NOMO-1 treated with DMSO at 0.1 percent for 48 hours (cell line): Measurements from ENCODE around the gene PRPF6.

Source experiments
- DNase-seq: peaks from one replicate; lab custom pipeline; 2025; ENCODE audit not compliant: unreplicated experiment; lab: John Stamatoyannopoulos, UW

The PRPF6 gene

DNA sequence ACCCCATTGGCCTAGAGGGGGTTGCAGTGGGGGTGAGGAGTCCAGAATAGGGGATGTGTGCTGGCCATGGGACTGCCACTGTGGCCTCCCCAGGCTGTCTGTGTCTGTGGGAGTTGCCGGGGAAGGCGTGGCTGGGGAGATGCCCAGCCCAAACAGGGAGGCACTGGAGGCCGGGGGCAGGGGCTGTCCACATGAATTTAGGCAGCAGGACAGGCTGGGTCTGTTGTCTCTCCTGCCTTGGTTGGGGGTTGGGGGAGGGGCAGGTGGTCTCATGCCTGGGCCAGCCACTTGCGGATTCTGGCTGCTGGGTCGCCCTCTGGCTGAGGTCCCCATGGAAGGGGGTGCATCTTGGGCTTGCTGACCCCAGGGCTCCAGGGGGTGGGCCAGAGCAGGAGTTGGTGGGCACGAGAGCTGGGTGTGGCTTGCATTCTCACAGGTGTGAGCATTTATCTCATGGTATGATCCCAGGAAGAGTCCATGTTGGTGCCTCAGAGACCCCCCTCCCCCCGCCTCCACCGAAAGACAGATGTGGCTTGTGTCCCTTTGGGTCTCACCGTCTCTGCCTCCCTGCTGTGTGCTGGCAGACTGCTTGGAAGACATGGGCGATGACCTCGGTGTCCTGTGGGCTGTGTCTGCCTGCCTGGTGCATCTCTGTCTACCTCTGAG, 64.5 kb downstream of the PRPF6 start:
- no peak for DNase-seq

GRCh38 chr20:64047046-64047389, 66.1 kb downstream of the PRPF6 start:
- DNase-seq = no peak

DNA sequence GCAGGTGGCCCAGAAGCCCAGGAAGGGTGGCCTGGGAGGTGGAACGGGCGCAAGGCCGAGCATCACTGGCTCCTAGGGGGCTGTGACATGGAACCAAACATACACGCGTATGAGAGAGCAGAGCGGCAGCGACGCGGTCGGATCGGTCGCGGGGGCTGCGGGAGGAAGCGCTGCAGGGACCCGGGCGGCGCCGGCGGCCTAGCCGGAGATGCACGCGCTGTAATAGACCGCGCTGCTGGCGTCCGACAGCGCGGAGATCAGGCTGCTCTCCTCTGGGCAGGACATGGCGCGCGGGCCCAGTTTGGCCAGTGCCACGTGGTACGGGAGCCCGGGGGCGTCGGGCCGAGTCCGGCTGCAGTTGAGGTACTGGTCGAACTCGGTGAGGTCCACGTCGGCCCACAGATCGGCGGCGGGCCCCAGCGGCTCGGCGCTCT, 67.1 kb downstream of the PRPF6 start:
- no peak for DNase-seq

DNA sequence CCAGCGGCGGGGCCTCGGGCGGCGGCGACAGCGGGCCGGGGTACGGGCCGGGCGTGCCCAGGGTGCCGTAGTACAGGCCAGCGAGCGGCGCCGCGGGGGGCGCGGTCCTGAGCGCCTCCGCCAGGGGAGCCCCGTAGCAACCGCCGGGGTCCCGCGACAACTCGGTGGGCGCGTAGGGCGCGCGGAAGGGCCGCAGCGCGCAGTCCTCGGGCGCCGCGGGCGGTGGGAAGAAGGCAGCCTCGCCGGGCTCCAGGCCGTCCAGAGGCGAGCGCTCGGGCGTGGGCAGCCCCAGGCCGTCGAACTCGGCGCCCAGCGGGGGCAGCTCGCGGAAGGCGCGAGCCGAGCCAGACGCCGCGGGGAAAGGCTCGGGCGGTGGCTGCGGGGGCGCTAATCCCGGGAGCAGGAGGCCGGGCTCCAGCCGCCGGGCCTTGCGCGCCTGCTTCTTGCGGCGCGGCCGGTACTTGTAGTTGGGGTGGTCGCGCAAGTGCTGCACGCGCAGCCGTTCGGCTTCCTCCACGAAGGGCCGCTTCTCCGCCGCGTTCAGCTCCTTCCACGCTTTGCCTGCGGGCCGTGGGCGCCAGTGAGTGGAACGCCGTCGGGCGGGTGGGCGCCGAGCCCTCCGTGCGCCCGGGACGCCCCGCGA, 67.6 kb downstream of the PRPF6 start:
- no peak for DNase-seq

DNA sequence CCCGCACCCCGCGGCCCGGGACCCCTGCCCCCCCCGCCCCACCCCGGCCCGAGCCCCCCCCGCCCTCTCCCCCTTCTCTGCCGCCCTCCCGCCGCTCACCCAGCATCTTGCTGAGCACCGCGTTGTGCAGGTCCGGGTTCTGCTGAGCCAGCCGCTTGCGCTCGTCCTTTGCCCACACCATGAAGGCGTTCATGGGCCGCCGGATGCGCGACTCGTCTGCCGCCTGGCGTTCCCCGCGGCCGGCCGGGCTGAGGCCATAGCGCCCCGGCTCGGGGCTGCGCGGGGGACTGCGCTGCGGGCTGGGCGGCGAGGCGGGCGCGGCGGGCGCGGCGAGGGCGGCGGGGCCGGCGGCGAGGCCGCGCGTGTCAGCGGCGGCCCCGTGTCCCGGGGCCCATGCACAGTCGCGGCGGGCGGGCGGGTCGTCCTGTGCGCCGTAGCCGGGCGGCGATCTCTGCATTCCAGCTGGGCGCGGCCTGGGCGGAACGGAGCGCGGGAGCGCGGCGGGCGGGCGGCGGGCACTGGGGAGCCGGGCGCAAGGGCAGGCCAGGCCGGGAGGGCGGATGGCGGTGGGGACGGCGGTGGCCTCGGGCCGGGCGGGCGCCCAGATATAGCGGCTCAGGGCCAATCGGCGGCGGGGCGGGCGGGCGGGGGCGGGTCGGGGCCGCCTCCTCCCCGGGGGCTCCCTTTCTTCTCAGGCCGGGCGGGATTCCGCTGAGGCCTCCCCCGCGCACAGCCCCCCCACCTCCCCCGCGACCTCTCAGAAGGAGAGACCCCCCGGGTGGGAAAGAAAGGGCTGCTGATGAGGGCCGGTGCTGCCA, 68.3 kb downstream of the PRPF6 start, which contains the start of gene SOX18:
TSS of gene SOX18 (minus strand) at position 580 of the 818 bp plus-strand sequence. CDS start at position 457, 123 bp downstream.
- peak; percentile 20 for DNase-seq

DNA sequence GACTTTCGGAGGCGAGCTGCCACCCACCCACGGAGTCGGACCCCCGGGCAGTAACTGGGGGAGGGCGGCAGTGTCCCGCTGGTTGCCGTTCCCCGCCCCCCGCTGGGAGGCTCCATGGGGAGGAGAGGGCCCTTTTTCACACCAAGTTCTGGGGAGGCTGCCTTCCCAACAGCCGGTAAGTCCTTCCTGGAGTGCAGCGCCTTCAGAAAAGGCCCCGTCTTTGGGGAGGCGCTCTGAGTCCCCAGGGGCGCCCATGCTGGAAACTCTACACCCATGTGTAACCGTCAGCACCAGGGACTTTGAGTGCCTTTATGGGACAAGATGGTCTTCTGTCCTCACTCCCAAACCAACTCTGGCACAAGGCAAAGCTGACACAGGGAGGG, 68.9 kb downstream of the PRPF6 start:
- DNase-seq = no peak

DNA sequence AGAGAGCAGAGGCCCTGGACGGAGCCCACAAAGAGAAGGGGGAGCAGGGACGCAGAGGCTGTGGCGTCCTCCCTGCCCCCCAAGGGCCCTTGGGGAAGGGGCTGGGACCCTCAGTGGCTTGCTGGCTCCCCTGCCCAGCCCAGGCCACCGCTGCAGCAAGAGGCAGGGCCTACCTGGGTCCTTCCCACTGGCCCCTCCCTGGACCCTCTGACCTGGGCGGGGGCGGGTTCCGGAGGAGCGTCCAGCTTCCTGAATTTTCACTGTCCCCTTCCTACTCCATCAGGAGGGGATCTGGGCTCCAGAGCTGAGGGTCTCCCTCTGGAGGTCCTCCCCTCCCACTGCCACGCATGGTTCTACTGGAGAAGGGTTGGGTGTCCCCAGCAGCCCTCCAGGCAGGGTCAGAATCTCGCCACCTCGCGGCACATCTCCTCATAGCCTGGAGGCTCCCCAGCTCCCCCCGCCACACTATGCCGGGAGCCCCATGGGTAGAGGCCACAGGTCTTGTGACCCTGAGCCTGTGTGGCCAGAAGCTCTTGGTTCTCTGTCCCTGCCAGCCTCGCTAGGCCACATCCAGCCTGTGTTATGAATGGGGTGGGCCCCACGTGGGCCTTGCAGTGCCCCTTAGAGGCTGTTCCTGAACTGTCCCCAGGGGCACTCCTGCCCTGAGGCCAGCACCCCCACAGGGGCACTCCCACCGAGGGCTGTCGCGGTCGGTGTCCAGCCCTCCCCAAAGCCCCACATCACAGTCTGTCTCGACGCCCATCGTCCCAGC, 69.5 kb downstream of the PRPF6 start:
- DNase-seq = no peak

DNA sequence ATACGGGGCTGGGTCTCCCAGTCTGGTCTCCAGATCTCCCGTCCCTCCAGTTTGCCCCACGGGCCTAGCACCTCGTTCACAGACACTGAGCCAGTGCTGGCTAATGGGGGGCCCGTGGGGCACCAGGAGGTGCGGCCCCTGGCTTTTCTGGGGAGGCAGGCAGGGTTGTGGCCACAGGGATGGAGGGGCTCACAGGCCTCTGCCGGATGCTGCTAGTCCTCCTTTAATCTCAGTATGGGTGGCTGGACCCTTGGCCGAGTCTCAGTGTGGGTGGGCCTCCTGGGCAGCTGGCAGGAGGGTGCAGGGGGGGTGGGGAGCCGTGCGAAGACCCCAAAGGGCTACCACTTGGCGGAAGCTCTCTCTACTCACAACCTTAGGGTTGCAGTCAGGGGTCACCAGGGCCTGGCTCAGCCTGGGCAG, 70.1 kb downstream of the PRPF6 start:
- DNase-seq = no peak

DNA sequence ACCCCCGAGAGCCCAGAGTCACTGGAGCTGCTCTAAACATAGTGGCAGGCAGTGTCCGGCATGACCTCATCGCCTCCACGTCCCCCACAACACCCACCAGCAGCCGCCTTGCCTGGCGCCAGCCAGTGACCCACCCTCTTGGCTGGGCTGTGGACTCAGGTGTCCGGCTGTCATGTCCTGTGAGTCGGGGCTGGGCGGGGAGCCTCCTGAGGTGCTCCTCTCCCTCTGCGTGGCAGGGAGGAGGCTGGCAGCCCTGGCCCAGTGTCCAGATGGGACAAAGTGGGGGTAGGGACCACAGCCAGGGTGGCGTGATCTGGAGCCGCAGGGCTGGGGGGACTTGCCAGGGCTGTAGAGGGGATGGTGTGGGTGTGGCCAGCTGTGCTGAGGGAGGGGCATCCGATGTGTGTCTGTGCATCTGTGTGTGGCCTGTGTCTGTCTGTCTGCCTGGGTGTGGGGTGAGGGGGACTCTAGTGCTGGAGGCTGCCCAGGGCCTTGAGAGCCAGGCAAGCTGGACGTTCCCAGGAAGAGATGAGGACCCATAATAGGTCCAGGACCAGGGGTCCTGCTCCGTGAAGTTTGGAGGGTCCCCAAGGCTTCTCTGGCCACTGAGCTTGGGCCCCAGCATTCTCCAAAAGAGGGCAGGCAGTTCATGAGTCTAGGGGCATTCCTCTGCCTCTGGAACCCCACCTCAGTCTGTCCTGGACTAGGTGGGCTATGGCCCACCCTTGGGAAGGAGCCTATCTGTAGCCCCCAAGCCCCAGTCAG, 70.8 kb downstream of the PRPF6 start:
- no peak for DNase-seq

DNA sequence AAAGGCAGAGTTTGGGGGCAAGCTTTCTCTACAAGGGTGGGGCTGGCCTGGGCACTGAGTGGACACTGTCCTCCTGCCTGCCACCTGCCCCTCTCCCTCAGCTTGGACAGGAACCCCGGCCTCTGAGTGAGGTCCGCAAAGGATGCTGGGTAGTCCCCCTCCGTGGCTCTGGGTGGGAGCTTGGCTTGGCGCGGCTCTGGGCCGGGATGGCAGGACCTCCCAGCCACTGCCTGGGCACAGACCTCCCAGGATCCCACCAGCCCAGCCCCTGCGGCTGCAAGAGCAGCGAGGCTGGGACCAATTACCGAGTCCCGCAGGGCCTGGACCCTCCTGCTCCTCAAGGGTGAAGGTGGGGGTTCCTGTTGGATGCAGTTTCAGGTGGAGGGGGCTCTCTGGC, 71.4 kb downstream of the PRPF6 start:
- no peak for DNase-seq

- no peak for DNase-seq
Measured at GRCh38 chr20:64052987-64053840, 72.3 kb downstream of the PRPF6 start.

DNA sequence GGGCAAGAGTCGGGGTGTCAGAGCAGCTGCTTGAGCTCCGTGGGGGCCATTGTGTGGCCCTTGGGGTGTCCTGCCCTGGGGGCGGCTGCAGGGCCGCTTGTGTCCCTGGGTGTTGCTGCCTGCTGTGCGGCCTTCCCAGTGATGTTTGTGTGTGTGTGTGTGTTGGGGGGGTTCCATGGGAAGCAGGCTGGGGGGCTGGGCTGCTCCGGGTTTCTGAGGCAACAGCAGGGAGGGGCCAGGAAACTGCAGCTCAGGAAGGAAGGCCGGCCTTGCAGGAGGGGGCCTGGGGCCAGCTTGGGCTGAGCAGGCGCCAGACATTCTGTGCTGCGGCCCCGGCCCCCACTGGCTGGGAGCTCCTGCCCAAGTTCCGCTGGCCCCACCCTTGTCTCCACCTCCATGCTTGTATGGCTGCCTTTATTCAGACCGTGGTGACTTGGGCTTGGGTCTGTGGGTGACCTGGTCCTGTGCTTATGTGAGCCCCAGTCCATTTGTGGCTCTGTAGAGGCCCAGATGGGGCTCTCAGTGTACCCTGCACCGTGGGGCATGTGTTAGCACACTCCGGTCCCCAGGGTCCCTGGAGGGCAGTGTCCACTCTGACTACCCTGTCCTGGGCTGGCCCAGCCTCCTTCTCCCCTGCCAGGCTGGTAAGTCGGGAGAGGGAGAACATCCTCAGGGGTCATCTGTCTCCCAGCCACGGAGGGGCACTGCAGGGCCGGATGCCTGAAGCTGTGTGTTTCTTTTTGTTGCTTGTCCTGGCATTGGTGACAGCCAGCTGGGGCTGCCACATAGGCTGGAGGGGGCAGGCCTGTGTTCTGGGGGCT, 73.1 kb downstream of the PRPF6 start:
- peak; percentile 17 for DNase-seq

DNA sequence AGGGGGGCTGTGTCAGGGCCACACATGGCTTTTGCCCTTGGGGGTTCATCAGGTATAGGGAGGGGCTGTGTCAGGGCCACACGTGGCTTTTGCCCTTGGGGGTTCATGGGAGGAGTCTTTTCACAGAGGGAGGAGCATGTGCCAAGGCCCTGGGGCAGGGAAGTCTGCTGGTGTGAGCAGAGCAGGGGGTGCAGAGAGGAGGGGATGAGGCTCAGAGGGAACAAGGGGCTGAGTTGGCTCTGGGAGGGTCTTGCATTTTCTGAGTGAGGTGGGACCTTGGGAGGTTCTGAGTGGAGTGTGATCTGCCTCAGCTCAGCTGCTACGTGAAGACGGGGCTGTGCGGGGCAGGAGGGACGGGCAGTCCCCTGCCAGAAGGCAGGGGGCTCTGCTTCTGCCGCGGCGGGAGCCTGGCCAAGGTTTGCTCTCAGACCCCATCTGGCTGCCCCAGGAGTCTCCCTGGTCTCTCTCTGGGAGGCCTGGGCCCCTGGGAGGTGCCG, 74.5 kb downstream of the PRPF6 start:
- no peak for DNase-seq

DNA sequence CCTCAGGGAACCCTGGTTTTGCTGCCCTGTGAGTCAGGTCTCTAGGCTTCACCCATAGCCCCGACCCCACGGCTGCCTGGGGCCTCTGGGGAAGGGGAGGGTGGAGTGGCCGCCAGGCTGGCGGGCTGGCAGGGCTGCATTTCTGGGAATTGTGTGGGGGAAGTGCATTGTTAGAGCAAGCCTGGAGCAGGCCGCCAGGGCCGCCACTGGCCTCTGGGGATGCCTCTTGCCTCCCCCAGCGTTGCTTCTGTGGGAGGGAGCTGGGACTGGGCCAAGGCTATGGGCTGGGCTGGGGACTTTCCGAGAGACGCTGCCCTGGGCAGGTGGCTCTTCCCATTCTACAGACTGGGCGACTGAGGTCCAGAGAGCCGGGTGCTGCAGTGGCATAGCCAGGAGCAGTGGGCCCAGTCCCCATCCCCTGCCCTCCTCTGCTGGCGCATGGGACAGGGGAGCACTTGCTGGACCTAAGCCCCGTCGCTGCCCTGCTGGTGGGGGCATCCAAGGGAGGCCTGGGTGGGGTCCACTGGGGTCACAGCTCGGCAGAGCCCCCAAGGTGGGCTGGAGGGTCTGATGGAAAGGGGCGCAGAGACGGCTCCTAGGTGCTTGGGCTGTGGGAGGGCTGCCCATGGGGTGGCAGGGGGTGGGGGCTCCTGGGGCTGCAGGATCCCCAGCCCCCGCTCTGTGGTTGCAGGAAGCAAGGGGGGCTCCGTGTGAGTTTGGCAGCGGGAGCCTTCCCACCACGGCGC, 75.1 kb downstream of the PRPF6 start:
- DNase-seq = no peak

GRCh38 chr20:64056639-64056888, 75.6 kb downstream of the PRPF6 start:
- DNase-seq = no peak

- DNase-seq = no peak
Measured at GRCh38 chr20:64056889-64057627, 76.1 kb downstream of the PRPF6 start.
